HL-60 (cell line): Measurements from ENCODE around the gene RAB42.

Experiments used
- DNase-seq, 2 experiments: peaks; one replicate each; pipeline ENCODE4 v3.0.0-alpha.2; 2010 to 2020; ENCODE audit warnings: low read depth in 1 of 2, low spot score in 1 of 2
- H3K27ac ChIP-seq: fragments of 250-450 bp; sonication (Bioruptor Pico); replicated peaks from 2 replicates; pipeline ENCODE4 v1.5.1; 2020; ENCODE audit warnings: mild to moderate bottlenecking, moderate library complexity
- H3K27me3 ChIP-seq: fragments of 250-450 bp; sonication (Bioruptor Pico); 2 replicates; pipeline ENCODE4 v1.5.1; 2021; ENCODE audit warnings: mild to moderate bottlenecking, moderate library complexity; ENCODE audit not compliant: insufficient read depth, poor library complexity, severe bottlenecking
- H3K4me3 ChIP-seq: replicated peaks from 2 replicates; pipeline ENCODE4 v1.5.1; 2011; ENCODE audit warnings: mild to moderate bottlenecking, control low read depth, low read length; ENCODE audit not compliant: insufficient read depth
- CTCF ChIP-seq: IDR thresholded peaks from one replicate; pipeline ENCODE4 v1.5.1; 2011; ENCODE audit warnings: low read length, control low read depth, inconsistent platforms; ENCODE audit not compliant: insufficient read depth
- GABPA ChIP-seq: IDR thresholded peaks from 2 replicates; pipeline ENCODE4 v1.6.1; 2012; ENCODE audit warnings: low read depth
- POLR2AphosphoS5 ChIP-seq: IDR thresholded peaks from 2 replicates; pipeline ENCODE4 v1.6.1; 2012; ENCODE audit warnings: low read depth
- REST ChIP-seq: IDR thresholded peaks from 2 replicates; pipeline ENCODE4 v1.6.1; 2012; ENCODE audit warnings: low read depth; ENCODE audit not compliant: insufficient replicate concordance
- SPI1 ChIP-seq: IDR thresholded peaks from 2 replicates; pipeline ENCODE4 v1.6.1; 2012; ENCODE audit warnings: low read depth, mild to moderate bottlenecking, borderline replicate concordance

RAB42 gene

GRCh38 chr1:28613175-28613574 is 21.1 kb downstream of the RAB42 start:
- no peaks in the 10 kb centered on the region for H3K27me3 ChIP-seq
- no peak overlapping the region for H3K4me3 ChIP-seq
- H3K27ac ChIP-seq: no peak overlapping the region
- no peak for DNase-seq
- TF ChIP-seq SPI1 (no peak), CTCF (no peak), REST (no peak), GABPA (no peak), POLR2AphosphoS5 (no peak)

GRCh38 chr1:28631713-28632112 is 39.6 kb downstream of the RAB42 start:
- TF ChIP-seq GABPA (no peak), POLR2AphosphoS5 (no peak), REST (no peak), SPI1 (no peak), CTCF (no peak)
- DNase-seq: no peak
- Histone ChIP-seq H3K27ac (no peak overlapping the region), H3K27me3 (no peaks in the 10 kb centered on the region), H3K4me3 (no peak overlapping the region)

- Histone ChIP-seq H3K27me3 (no peaks in the 10 kb centered on the region), H3K27ac (no peak overlapping the region), H3K4me3 (no peak overlapping the region)
- no peak for DNase-seq
- TF ChIP-seq GABPA (no peak), REST (no peak), SPI1 (no peak), POLR2AphosphoS5 (no peak), CTCF (no peak)
Observed at GRCh38 chr1:28632560-28632959, 40.5 kb downstream of the RAB42 start.
